RWPE2 (cell line): Measurements from ENCODE around the gene GAPT.
A peak's percentile ranks its signal among the peaks of the same experiment; 100 is the strongest.
"Not testable (repeated sequence)": the region's sequence is repeated elsewhere in the genome, so short reads cannot be mapped to it uniquely, and the experiment has no call there.

Experiments used
- ATAC-seq: fragments of 200-7000 bp; cut with Tn5 transposase; 3 replicates; pipeline ENCODE4 v1.9.1; 2021; ENCODE audit warnings: low read depth
- DNase-seq: peaks from one replicate; pipeline ENCODE4 v3.0.0-alpha.2; 2020; ENCODE audit warnings: low spot score
- H3K27ac ChIP-seq: fragments of 450-650 bp; 2 replicates; pipeline ENCODE4 v1.5.1; 2017; ENCODE audit warnings: mild to moderate bottlenecking; ENCODE audit not compliant: poor library complexity, severe bottlenecking
- H3K27me3 ChIP-seq: fragments of 250-450 bp; sonication (Bioruptor Pico); 2 replicates; pipeline ENCODE4 v1.5.1; 2021; ENCODE audit warnings: mild to moderate bottlenecking, moderate library complexity; ENCODE audit not compliant: insufficient read depth, poor library complexity, severe bottlenecking
- H3K36me3 ChIP-seq: fragments of 250-450 bp; sonication (Bioruptor Pico); 2 replicates; pipeline ENCODE4 v1.5.1; 2020; ENCODE audit warnings: low read depth, mild to moderate bottlenecking, moderate library complexity
- H3K4me1 ChIP-seq: fragments of 250-450 bp; sonication (Bioruptor Pico); 2 replicates; pipeline ENCODE4 v1.5.1; 2021; ENCODE audit warnings: mild to moderate bottlenecking, moderate library complexity; ENCODE audit not compliant: insufficient read depth, poor library complexity, severe bottlenecking
- H3K4me3 ChIP-seq: fragments of 250-450 bp; sonication (Bioruptor Pico); 2 replicates; pipeline ENCODE4 v1.5.1; 2021; ENCODE audit warnings: mild to moderate bottlenecking, moderate library complexity; ENCODE audit not compliant: severe bottlenecking
- H3K9me3 ChIP-seq: fragments of 250-450 bp; sonication (Bioruptor Pico); 2 replicates; pipeline ENCODE4 v1.5.1; 2021; ENCODE audit warnings: mild to moderate bottlenecking, moderate library complexity; ENCODE audit not compliant: severe bottlenecking
- TF ChIP-seq, protein P1 (sequence below): fragments of 450-650 bp; IDR thresholded peaks from one replicate; pipeline ENCODE4 v1.5.1; 2017; ENCODE audit warnings: mild to moderate bottlenecking, moderate library complexity; ENCODE audit not compliant: poor library complexity, severe bottlenecking

The GAPT gene

DNA sequence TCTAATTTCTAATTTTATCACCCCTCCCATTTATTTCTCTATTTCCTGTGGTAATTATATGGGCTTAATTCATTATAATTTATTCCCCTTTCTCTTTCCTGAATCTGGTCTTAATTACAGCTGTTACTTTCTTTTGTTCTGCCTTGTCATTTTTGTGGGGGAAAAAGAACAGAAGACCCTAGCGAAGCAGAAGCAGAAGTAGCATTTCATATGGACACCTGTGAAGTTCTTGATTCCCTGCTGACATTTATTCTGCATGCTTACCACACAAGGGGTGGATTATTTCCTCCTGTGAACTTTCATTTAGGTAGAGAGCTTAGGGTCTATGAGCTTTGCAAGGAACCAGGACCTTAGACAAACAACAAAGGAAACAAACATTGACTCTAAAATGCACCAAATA, 33.3 kb downstream of the GAPT start:
- no peak overlapping the region for H3K4me3 ChIP-seq
- H3K9me3 ChIP-seq: no peaks in the 10 kb centered on the region
- TF ChIP-seq, protein P1, sequence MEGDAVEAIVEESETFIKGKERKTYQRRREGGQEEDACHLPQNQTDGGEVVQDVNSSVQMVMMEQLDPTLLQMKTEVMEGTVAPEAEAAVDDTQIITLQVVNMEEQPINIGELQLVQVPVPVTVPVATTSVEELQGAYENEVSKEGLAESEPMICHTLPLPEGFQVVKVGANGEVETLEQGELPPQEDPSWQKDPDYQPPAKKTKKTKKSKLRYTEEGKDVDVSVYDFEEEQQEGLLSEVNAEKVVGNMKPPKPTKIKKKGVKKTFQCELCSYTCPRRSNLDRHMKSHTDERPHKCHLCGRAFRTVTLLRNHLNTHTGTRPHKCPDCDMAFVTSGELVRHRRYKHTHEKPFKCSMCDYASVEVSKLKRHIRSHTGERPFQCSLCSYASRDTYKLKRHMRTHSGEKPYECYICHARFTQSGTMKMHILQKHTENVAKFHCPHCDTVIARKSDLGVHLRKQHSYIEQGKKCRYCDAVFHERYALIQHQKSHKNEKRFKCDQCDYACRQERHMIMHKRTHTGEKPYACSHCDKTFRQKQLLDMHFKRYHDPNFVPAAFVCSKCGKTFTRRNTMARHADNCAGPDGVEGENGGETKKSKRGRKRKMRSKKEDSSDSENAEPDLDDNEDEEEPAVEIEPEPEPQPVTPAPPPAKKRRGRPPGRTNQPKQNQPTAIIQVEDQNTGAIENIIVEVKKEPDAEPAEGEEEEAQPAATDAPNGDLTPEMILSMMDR: no peak
- peaks cover 29% of the 10 kb centered on the region for H3K27me3 ChIP-seq
- no peaks in the 10 kb centered on the region for H3K36me3 ChIP-seq
- H3K27ac ChIP-seq: no peak overlapping the region
- H3K4me1 ChIP-seq: no peaks in the 10 kb centered on the region
- DNase-seq (no peak), ATAC-seq (no peak)

DNA sequence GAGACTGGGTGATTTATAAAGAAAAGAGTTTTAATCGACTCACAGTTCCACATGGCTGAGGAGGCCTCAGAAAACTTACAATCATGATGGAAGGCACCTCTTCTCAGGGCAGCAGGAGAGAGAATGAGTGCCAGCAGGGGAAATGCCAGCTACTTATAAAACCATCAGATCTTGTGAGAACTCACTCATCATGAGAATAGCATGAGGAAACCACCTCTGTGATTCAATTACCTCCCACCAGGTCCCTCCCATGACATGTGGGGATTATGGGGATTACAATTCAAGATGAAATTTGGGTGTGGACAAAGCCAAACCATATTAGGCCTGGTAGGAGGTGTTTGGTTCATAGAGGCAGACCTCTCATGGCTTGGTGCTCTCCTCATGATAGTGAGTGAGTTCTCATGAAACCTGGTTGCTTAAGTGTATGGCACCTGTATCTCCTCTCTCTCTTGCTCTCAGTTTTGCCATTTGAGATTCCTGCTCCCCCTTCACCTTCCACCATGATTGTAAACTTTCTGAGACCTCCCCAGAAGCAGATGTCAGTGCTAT, 39.8 kb downstream of the GAPT start:
- no peak overlapping the region for H3K4me3 ChIP-seq
- DNase-seq (no peak), ATAC-seq (no peak)
- no peak overlapping the region for H3K27ac ChIP-seq
- no peaks in the 10 kb centered on the region for H3K4me1 ChIP-seq
- H3K27me3 ChIP-seq: peaks cover 22% of the 10 kb centered on the region
- TF ChIP-seq, protein P1: no peak
- no peaks in the 10 kb centered on the region for H3K36me3 ChIP-seq
- no peaks in the 10 kb centered on the region for H3K9me3 ChIP-seq

DNA sequence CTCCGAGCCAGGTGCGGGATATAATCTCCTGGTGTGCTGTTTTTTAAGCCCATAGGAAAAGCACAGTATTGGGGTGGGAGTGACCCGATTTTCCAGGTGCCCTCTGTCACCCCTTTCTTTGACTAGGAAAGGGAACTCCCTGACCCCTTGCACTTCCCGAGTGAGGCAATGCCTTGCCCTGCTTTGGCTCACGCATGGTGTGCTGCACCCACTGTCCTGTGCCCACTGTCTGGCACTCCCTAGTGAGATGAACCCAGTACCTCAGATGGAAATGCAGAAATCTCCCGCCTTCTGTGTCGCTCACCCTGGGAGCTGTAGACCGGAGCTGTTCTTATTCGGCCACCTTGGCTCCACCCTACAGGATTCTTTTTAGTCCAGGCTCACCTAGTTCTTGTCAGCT, 50.7 kb downstream of the GAPT start:
- not testable (repeated sequence) for DNase-seq, H3K36me3 ChIP-seq, ATAC-seq, H3K9me3 ChIP-seq, H3K27me3 ChIP-seq, H3K4me1 ChIP-seq, H3K4me3 ChIP-seq, H3K27ac ChIP-seq

DNA sequence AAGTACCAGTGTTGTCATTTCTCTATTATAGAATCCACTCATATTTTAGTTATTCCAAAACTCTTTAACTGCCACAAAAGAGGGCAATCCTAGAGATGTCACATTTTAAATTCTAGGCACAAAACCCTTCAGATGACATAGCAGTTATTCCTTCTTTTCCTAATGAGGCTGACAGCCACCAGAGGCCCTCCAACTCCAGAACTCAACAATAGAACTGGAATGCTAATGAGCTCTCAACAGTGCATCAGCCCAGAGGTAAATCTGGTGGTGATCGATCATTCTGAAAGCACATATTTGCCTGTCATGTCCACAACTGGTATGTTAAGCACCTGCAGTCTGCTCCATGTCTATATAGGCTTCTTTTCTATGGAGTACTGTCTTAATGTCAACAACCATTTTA, 51.5 kb downstream of the GAPT start:
- ATAC-seq (no peak), DNase-seq (no peak)
- H3K27ac ChIP-seq: no peak overlapping the region
- no peak overlapping the region for H3K4me3 ChIP-seq
- peaks cover 3% of the 10 kb centered on the region for H3K9me3 ChIP-seq
- H3K36me3 ChIP-seq: no peaks in the 10 kb centered on the region
- H3K27me3 ChIP-seq: no peaks in the 10 kb centered on the region
- H3K4me1 ChIP-seq: no peaks in the 10 kb centered on the region
- TF ChIP-seq, protein P1: no peak

DNA sequence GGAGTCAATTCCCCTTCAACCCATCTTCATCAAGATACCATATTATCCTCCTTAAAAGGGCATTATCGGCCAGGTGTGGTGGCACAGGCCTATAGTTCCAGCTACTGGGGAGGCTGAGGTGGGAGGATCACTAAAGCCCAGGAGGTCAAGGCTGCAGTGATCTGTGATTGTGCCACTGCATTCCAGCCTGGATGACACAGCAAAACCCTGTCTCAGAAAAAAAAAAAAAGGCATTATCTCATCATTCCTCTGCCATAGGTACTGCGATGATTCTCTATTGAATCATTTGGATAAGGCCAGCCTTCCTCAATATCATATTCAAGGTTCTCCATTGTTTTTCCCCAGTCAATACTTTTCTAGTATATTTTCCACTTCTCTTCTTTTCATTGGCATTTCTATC, 52.5 kb downstream of the GAPT start:
- Histone ChIP-seq H3K36me3 (no peaks in the 10 kb centered on the region), H3K4me1 (no peaks in the 10 kb centered on the region), H3K9me3 (peaks cover 3% of the 10 kb centered on the region), H3K4me3 (no peak overlapping the region), H3K27me3 (no peaks in the 10 kb centered on the region), H3K27ac (no peak overlapping the region)
- TF ChIP-seq, protein P1: no peak
- ATAC-seq (peak; percentile 46; the same call in 1 of the 3 replicates), DNase-seq (no peak)
